GM23338 (cell line): Measurements from ENCODE around the gene LRIT2. TPM values are rescaled to one million over a fixed set of nuclear protein-coding genes. Genes with fewer than 3 reads are reported as not detected.

Source experiments
- ATAC-seq: fragments of 200-7000 bp; cut with Tn5 transposase; 3 replicates; pipeline ENCODE4 v1.9.1; 2020
- DNase-seq: peaks from one replicate; pipeline ENCODE4 v3.0.0-alpha.2; 2015; ENCODE audit warnings: low spot score
- H2AFZ ChIP-seq: fragments of 200-600 bp; sonication (generic); 2 replicates; pipeline ENCODE4 v1.8.0; 2016; ENCODE audit warnings: antibody characterized with exemption, mild to moderate bottlenecking, moderate library complexity
- H3F3A ChIP-seq: fragments of 200-600 bp; sonication (generic); replicated peaks from 2 replicates; pipeline ENCODE4 v1.8.0; 2017; ENCODE audit warnings: antibody characterized with exemption, mixed run types, low read depth
- H3K27ac ChIP-seq: fragments of 200-600 bp; sonication (generic); 2 replicates; pipeline ENCODE4 v1.6.1; 2016; ENCODE audit warnings: low read depth
- H3K27me3 ChIP-seq: fragments of 200-600 bp; sonication (generic); 2 replicates; pipeline ENCODE4 v1.8.0; 2016; ENCODE audit warnings: mild to moderate bottlenecking, mixed run types, moderate library complexity; ENCODE audit not compliant: insufficient read depth
- H3K36me3 ChIP-seq: fragments of 200-600 bp; sonication (generic); 2 replicates; pipeline ENCODE4 v1.8.0; 2016; ENCODE audit warnings: mild to moderate bottlenecking; ENCODE audit not compliant: insufficient read depth
- H3K4me1 ChIP-seq: fragments of 200-600 bp; sonication (generic); 2 replicates; pipeline ENCODE4 v1.8.0; 2016; ENCODE audit warnings: mild to moderate bottlenecking, moderate library complexity; ENCODE audit not compliant: insufficient read depth
- H3K4me2 ChIP-seq: fragments of 200-600 bp; sonication (generic); 2 replicates; pipeline ENCODE4 v1.7.1; 2017; ENCODE audit warnings: mixed run types
- H3K4me3 ChIP-seq: fragments of 200-600 bp; sonication (generic); 2 replicates; pipeline ENCODE4 v1.6.1; 2016; ENCODE audit warnings: mixed run types
- H3K79me2 ChIP-seq: fragments of 200-600 bp; sonication (generic); replicated peaks from 2 replicates; pipeline ENCODE4 v1.8.0; 2017; ENCODE audit warnings: mild to moderate bottlenecking; ENCODE audit not compliant: insufficient read depth
- H3K9me2 ChIP-seq: fragments of 200-600 bp; sonication (generic); 2 replicates; pipeline ENCODE4 v1.8.0; 2017; ENCODE audit not compliant: insufficient read depth
- H4K20me1 ChIP-seq: fragments of 200-600 bp; sonication (generic); replicated peaks from 2 replicates; pipeline ENCODE4 v1.8.0; 2017; ENCODE audit warnings: mild to moderate bottlenecking; ENCODE audit not compliant: insufficient read depth
- H3K27ac Mint-ChIP-seq: 2 replicates; pipeline ENCODE4 v1.8.0; 2020; ENCODE audit warnings: inconsistent platforms, mild to moderate bottlenecking, moderate library complexity, mixed read lengths
- H3K27me3 Mint-ChIP-seq: 3 replicates; pipeline ENCODE4 v1.8.0; 2022; ENCODE audit warnings: low read depth, mild to moderate bottlenecking, moderate library complexity, mixed read lengths, inconsistent platforms; ENCODE audit not compliant: insufficient read depth, poor library complexity
- H3K36me3 Mint-ChIP-seq: 3 replicates; pipeline ENCODE4 v1.8.0; 2021; ENCODE audit warnings: low read depth, mild to moderate bottlenecking, inconsistent platforms, moderate library complexity, mixed read lengths
- H3K4me1 Mint-ChIP-seq: 3 replicates; pipeline ENCODE4 v1.8.0; 2020; ENCODE audit warnings: mild to moderate bottlenecking, inconsistent platforms, mixed read lengths
- H3K4me3 Mint-ChIP-seq: 3 replicates; pipeline ENCODE4 v1.8.0; 2021; ENCODE audit warnings: moderate library complexity, mild to moderate bottlenecking, inconsistent platforms, mixed read lengths
- H3K9me3 Mint-ChIP-seq: 3 replicates; pipeline ENCODE4 v1.8.0; 2020; ENCODE audit warnings: moderate library complexity, mild to moderate bottlenecking, inconsistent platforms, mixed read lengths
- CREB1 ChIP-seq: fragments of 250-450 bp; sonication (Bioruptor Pico); IDR thresholded peaks from 2 replicates; pipeline ENCODE4 v1.5.0; 2020; ENCODE audit warnings: low read depth, mild to moderate bottlenecking, moderate library complexity
- EZH2phosphoT487 ChIP-seq: fragments of 200-600 bp; sonication (generic); IDR thresholded peaks from one replicate; pipeline ENCODE4 v1.8.1; 2018; ENCODE audit warnings: antibody characterized with exemption; ENCODE audit not compliant: unreplicated experiment
- polyA plus RNA-seq: library from polyadenylated mRNA; unstranded; fragments of >200 nt; fragmentation: Nextera tagmentation; extraction: Ambion mirVana; gene quantifications from 2 replicates; pipeline ENCODE4 v1.2.1, GENCODE V29; 2016
- total RNA-seq: library from RNA; depleted of rRNA; stranded (reverse); fragments of >200 nt; shearing (Covaris generic); gene quantifications from 2 replicates; pipeline ENCODE4 v1.2.3, GENCODE V29; 2014
- TF ChIP-seq, protein P1 (sequence below), 2 experiments: fragments of 200-600 bp in 1 of 2; sonication (generic) in 1 of 2; conservative IDR thresholded peaks; 2 replicates each; pipeline versions ENCODE4 v1.5.1 to v1.6.1; 2016 to 2017; ENCODE audit warnings: antibody characterized with exemption in 2 of 2, low read depth in 2 of 2, mild to moderate bottlenecking in 2 of 2, moderate library complexity in 1 of 2
- TF ChIP-seq, protein P2 (sequence below): IDR thresholded peaks from one replicate; pipeline ENCODE4 v1.6.1; 2018; ENCODE audit warnings: antibody characterized with exemption; ENCODE audit not compliant: unreplicated experiment
- TF ChIP-seq, protein P3 (sequence below): fragments of 250-450 bp; sonication (Bioruptor Pico); IDR thresholded peaks from 2 replicates; pipeline ENCODE4 v1.5.0; 2020; ENCODE audit warnings: mild to moderate bottlenecking, moderate library complexity

The LRIT2 gene
- total and polyA plus RNA-seq, 2 experiments from 2014 or later: not detected

DNA sequence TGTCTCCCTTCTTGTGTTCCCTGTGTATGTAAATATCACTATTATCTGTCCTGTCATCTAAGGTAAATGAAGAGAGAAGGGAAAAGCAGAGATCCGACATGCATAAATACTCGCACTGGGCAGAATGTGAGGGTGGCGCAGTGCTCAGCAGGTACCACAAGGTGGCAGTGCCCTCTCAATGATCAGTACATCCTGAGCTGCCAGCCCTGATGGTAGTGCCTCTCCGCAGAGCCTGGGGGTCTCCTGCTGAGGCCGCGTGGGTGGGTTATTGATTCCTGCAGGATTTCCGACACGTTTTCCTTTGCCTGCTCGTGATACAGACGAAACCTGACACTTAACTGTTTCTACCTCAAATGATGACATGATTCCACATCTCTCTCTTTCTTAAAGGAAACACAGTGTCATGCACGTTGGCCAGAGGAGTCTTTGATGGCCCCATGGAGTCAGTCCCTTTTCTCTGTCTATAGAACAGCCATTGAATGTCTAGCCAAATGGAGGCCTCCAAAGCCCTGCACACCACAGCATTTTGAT is 39.3 kb upstream of the LRIT2 start:
- no peaks in the 10 kb centered on the region; the same call in 2 of the 3 replicates for H3K9me3 Mint-ChIP-seq
- H3K36me3 Mint-ChIP-seq: no peaks in the 10 kb centered on the region
- H3K79me2 ChIP-seq: no peaks in the 10 kb centered on the region
- peaks cover 9% of the 10 kb centered on the region for H3K4me1 Mint-ChIP-seq
- H4K20me1 ChIP-seq: no peaks in the 10 kb centered on the region
- peak; percentile 96 for ATAC-seq
- TF ChIP-seq, protein P1, sequence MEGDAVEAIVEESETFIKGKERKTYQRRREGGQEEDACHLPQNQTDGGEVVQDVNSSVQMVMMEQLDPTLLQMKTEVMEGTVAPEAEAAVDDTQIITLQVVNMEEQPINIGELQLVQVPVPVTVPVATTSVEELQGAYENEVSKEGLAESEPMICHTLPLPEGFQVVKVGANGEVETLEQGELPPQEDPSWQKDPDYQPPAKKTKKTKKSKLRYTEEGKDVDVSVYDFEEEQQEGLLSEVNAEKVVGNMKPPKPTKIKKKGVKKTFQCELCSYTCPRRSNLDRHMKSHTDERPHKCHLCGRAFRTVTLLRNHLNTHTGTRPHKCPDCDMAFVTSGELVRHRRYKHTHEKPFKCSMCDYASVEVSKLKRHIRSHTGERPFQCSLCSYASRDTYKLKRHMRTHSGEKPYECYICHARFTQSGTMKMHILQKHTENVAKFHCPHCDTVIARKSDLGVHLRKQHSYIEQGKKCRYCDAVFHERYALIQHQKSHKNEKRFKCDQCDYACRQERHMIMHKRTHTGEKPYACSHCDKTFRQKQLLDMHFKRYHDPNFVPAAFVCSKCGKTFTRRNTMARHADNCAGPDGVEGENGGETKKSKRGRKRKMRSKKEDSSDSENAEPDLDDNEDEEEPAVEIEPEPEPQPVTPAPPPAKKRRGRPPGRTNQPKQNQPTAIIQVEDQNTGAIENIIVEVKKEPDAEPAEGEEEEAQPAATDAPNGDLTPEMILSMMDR (conservative IDR thresholded peaks at IDR 0.05; ENCODE audit: low read depth in 2 of 2): peak; percentile 87 to 99
- TF ChIP-seq, protein P2, sequence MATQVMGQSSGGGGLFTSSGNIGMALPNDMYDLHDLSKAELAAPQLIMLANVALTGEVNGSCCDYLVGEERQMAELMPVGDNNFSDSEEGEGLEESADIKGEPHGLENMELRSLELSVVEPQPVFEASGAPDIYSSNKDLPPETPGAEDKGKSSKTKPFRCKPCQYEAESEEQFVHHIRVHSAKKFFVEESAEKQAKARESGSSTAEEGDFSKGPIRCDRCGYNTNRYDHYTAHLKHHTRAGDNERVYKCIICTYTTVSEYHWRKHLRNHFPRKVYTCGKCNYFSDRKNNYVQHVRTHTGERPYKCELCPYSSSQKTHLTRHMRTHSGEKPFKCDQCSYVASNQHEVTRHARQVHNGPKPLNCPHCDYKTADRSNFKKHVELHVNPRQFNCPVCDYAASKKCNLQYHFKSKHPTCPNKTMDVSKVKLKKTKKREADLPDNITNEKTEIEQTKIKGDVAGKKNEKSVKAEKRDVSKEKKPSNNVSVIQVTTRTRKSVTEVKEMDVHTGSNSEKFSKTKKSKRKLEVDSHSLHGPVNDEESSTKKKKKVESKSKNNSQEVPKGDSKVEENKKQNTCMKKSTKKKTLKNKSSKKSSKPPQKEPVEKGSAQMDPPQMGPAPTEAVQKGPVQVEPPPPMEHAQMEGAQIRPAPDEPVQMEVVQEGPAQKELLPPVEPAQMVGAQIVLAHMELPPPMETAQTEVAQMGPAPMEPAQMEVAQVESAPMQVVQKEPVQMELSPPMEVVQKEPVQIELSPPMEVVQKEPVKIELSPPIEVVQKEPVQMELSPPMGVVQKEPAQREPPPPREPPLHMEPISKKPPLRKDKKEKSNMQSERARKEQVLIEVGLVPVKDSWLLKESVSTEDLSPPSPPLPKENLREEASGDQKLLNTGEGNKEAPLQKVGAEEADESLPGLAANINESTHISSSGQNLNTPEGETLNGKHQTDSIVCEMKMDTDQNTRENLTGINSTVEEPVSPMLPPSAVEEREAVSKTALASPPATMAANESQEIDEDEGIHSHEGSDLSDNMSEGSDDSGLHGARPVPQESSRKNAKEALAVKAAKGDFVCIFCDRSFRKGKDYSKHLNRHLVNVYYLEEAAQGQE: no peak
- TF ChIP-seq EZH2phosphoT487: no peak
- TF ChIP-seq, protein P3, sequence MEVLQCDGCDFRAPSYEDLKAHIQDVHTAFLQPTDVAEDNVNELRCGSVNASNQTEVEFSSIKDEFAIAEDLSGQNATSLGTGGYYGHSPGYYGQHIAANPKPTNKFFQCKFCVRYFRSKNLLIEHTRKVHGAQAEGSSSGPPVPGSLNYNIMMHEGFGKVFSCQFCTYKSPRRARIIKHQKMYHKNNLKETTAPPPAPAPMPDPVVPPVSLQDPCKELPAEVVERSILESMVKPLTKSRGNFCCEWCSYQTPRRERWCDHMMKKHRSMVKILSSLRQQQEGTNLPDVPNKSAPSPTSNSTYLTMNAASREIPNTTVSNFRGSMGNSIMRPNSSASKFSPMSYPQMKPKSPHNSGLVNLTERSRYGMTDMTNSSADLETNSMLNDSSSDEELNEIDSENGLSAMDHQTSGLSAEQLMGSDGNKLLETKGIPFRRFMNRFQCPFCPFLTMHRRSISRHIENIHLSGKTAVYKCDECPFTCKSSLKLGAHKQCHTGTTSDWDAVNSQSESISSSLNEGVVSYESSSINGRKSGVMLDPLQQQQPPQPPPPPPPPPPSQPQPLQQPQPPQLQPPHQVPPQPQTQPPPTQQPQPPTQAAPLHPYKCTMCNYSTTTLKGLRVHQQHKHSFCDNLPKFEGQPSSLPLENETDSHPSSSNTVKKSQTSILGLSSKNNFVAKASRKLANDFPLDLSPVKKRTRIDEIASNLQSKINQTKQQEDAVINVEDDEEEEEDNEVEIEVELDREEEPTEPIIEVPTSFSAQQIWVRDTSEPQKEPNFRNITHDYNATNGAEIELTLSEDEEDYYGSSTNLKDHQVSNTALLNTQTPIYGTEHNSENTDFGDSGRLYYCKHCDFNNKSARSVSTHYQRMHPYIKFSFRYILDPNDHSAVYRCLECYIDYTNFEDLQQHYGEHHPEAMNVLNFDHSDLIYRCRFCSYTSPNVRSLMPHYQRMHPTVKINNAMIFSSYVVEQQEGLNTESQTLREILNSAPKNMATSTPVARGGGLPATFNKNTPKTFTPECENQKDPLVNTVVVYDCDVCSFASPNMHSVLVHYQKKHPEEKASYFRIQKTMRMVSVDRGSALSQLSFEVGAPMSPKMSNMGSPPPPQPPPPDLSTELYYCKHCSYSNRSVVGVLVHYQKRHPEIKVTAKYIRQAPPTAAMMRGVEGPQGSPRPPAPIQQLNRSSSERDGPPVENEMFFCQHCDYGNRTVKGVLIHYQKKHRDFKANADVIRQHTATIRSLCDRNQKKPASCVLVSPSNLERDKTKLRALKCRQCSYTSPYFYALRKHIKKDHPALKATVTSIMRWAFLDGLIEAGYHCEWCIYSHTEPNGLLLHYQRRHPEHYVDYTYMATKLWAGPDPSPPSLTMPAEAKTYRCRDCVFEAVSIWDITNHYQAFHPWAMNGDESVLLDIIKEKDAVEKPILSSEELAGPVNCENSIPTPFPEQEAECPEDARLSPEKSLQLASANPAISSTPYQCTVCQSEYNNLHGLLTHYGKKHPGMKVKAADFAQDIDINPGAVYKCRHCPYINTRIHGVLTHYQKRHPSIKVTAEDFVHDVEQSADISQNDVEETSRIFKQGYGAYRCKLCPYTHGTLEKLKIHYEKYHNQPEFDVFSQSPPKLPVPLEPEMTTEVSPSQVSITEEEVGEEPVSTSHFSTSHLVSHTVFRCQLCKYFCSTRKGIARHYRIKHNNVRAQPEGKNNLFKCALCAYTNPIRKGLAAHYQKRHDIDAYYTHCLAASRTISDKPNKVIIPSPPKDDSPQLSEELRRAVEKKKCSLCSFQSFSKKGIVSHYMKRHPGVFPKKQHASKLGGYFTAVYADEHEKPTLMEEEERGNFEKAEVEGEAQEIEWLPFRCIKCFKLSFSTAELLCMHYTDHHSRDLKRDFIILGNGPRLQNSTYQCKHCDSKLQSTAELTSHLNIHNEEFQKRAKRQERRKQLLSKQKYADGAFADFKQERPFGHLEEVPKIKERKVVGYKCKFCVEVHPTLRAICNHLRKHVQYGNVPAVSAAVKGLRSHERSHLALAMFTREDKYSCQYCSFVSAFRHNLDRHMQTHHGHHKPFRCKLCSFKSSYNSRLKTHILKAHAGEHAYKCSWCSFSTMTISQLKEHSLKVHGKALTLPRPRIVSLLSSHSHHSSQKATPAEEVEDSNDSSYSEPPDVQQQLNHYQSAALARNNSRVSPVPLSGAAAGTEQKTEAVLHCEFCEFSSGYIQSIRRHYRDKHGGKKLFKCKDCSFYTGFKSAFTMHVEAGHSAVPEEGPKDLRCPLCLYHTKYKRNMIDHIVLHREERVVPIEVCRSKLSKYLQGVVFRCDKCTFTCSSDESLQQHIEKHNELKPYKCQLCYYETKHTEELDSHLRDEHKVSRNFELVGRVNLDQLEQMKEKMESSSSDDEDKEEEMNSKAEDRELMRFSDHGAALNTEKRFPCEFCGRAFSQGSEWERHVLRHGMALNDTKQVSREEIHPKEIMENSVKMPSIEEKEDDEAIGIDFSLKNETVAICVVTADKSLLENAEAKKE (CRISPR knock-in tag): no peak
- TF ChIP-seq CREB1 (CRISPR knock-in tag): no peak
- no peak overlapping the region for H2AFZ ChIP-seq
- no peak overlapping the region for H3K27ac Mint-ChIP-seq
- no peaks in the 10 kb centered on the region for H3F3A ChIP-seq
- no peaks in the 10 kb centered on the region for H3K9me2 ChIP-seq
- no peaks in the 10 kb centered on the region for H3K36me3 ChIP-seq
- peaks cover 3% of the 10 kb centered on the region; the same call in 1 of the 2 replicates for H3K4me1 ChIP-seq
- no peaks in the 10 kb centered on the region for H3K27me3 ChIP-seq
- peak; percentile 87 for DNase-seq
- H3K4me2 ChIP-seq: peak overlapping the region; percentile 59; the same call in 1 of the 2 replicates
- H3K4me3 Mint-ChIP-seq: no peak overlapping the region
- H3K27me3 Mint-ChIP-seq: peaks cover 3% of the 10 kb centered on the region
- no peak overlapping the region for H3K27ac ChIP-seq
- no peak overlapping the region for H3K4me3 ChIP-seq
